GM10248 (cell line): ENCODE results near the gene UNC5CL.

ENCODE experiments used
- CTCF ChIA-PET: fragments of 300-600 bp; sonication (Branson Sonifier 250); formaldehyde crosslinking; extraction: SDS; loops from one replicate; lab custom pipeline; 2021; ENCODE audit warnings: antibody characterized with exemption; lab: Yijun Ruan, JAX
- POLR2A ChIA-PET: fragments of 350-650 bp; sonication (Branson Sonifier 250); formaldehyde crosslinking; extraction: SDS; loops from one replicate; lab custom pipeline; 2020; ENCODE audit warnings: antibody characterized with exemption; lab: Yijun Ruan, JAX
- DNase-seq: peaks from one replicate; pipeline ENCODE4 v3.0.0; 2012; ENCODE audit errors: extremely low spot score
- TF ChIP-seq, protein P1 (sequence below): IDR thresholded peaks from 2 replicates; pipeline ENCODE4 v1.5.1; 2012; ENCODE audit warnings: mild to moderate bottlenecking, low read depth; ENCODE audit errors: extremely low read depth, missing control alignments, control extremely low read depth

The UNC5CL gene

GRCh38 chr6:41064841-41065240 lies 25.8 kb upstream of the UNC5CL start:
- CTCF ChIA-PET, result interaction anchor here (0.7 to 1.5 kb wide), 2 partner anchors 10 to 255 kb away, joined by 3 read pairs; no protein-coding TSS in a partner anchor
- POLR2A ChIA-PET, result no interaction called here
- TF ChIP-seq, protein P1, sequence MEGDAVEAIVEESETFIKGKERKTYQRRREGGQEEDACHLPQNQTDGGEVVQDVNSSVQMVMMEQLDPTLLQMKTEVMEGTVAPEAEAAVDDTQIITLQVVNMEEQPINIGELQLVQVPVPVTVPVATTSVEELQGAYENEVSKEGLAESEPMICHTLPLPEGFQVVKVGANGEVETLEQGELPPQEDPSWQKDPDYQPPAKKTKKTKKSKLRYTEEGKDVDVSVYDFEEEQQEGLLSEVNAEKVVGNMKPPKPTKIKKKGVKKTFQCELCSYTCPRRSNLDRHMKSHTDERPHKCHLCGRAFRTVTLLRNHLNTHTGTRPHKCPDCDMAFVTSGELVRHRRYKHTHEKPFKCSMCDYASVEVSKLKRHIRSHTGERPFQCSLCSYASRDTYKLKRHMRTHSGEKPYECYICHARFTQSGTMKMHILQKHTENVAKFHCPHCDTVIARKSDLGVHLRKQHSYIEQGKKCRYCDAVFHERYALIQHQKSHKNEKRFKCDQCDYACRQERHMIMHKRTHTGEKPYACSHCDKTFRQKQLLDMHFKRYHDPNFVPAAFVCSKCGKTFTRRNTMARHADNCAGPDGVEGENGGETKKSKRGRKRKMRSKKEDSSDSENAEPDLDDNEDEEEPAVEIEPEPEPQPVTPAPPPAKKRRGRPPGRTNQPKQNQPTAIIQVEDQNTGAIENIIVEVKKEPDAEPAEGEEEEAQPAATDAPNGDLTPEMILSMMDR, result no peak
- no peak for DNase-seq

DNA sequence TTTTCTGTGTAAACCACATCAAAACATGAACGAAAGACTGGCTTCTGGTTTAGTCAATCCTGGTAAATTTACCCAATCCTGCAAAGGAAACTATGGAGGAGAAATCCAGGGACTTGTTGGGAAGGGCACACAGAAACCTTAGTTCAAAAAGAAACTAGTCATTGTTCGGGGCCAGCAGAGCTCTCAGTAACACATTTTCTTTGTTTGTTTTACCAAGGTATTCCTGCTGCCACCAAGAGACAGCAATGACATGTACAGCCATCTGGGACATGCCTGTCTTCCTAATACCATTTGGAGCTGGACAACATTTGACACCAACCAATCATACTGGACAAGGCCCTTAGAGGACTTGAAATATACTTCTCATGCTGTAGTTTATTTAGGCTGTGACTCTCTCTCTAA lies 24.9 kb upstream of the UNC5CL start:
- DNase-seq, result no peak
- TF ChIP-seq, protein P1, result no peak
- CTCF ChIA-PET, result interaction anchor here (1.3 to 1.8 kb wide), 3 partner anchors 9 to 64 kb away, joined by 3 read pairs; no protein-coding TSS in a partner anchor
- POLR2A ChIA-PET, result no interaction called here

DNA sequence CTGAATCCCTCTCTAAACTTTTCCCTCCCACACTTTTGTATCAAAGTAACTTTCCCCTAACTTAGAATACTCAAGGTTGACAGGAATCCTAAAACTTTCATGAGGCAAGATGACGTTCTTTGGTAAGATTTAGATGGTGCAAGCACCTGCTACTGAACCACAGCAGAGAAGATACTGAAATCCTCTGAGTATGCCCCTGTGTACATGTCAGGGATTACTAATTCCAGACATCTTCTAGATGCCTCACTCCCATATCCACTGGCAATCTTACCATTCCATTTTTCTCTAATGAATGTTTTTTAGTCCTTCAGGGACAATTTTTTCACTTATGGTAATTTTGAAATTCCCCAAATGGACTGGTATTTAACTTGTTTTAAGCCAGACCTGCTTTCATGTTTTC lies 23.0 kb upstream of the UNC5CL start:
- DNase-seq, result no peak
- CTCF ChIA-PET, result interaction anchor here (1.3 to 1.8 kb wide), 2 partner anchors 23 to 34 kb away, joined by 3 read pairs; partner anchors contain the start of gene UNC5CL
- TF ChIP-seq, protein P1, result no peak
- POLR2A ChIA-PET, result no interaction called here

GRCh38 chr6:41061196-41061726 lies 22.2 kb upstream of the UNC5CL start:
- DNase-seq, result no peak
- ChIA-PET CTCF (interaction anchor here (3.3 kb wide), 1 partner anchor 8 kb away, joined by 22 read pairs; no protein-coding TSS in a partner anchor), POLR2A (no interaction called here)
- TF ChIP-seq, protein P1, result no peak

DNA sequence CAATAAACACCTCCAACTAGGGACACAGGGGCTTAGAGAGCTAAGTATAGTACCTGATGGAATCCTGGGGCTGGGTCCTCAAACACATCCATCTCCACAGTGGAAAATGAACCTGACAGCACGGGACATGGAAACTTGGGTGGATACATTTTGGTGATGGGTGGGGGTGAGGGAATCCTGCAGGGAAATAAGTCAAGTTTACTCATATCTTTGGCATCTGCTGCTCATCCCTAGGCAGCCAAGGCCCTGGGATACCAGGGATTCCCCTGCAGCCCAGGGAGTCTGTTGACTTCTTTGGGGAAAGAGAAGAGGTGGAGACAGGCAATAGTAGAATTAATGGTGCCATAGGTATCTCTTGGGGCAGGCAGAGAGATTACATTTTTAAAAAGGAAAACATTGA lies 20.5 kb upstream of the UNC5CL start:
- no peak for DNase-seq
- ChIA-PET CTCF (interaction anchor here (0.9 to 3.3 kb wide), 7 partner anchors 10 to 32 kb away, joined by 3 to 22 read pairs (median 4); partner anchors contain the start of gene UNC5CL), POLR2A (no interaction called here)
- TF ChIP-seq, protein P1, result no peak

DNA sequence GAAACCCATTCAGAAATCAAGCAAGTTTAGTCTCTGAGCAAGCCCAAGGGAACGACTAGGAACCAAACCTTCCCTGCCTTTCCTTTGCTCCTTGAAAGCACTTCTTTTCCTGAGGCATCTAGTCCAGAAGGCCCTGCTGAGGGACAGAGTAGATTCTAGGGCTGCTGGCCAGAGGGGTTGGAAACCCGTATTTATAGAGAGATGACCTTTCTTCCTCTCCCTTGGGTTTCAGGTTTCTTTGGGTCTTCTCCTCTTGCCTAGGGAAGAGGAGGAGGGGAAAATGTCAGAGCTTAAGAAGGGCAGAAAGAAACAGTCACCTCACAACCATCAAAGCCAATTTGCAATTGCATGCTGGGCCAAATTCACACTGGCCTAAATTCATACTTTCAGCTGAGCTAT lies 19.8 kb upstream of the UNC5CL start:
- CTCF ChIA-PET, result interaction anchor here (0.9 to 3.3 kb wide), 5 partner anchors 10 to 24 kb away, joined by 3 to 22 read pairs (median 3); partner anchors contain the start of gene UNC5CL
- TF ChIP-seq, protein P1, result no peak
- no peak for DNase-seq
- POLR2A ChIA-PET, result no interaction called here
